ENCODE results near the gene RAD51AP1.

RAD51AP1 gene

DNA sequence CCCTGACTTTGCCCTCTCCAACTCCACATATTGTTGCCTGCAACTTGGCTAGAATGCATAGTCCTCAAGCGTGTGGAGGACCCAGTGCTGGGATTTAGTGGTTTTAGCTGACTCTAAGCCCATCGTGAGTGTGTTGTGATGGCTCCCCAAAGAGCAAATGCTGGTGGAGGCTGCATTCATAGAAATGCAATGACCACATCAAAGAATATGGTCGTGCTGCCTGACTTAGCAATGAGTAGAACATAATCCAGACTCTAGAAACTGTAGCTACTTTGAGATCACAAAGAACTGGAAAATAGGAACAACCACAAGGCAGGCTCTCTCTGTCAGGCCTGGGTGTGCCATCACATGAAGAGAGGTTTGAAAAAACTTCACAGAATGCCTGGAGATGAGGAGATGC, 24.6 kb downstream of the RAD51AP1 start:
- Histone ChIP-seq H3K18ac (ENCODE audit: low read length) (no peak overlapping the region), H3K79me2 (ENCODE audit: control insufficient read depth, insufficient read depth, low read length) (no peaks in the 10 kb centered on the region), H2BK120ac (ENCODE audit: low read depth, low read length) (no peak overlapping the region), H3K4ac (ENCODE audit: low read depth, low read length) (no peak overlapping the region), H3K27me3 (ENCODE audit: insufficient read depth, low read length, poor library complexity) (no peaks in the 10 kb centered on the region), H3K4me2 (ENCODE audit: low read length) (no peak overlapping the region), H3K4me1 (ENCODE audit: control insufficient read depth, low read depth, low read length) (no peaks in the 10 kb centered on the region), H3K9ac (ENCODE audit: low read length) (no peak overlapping the region), H2BK15ac (replicated peaks; ENCODE audit: low read depth) (no peak overlapping the region), H3K79me1 (ENCODE audit: low read length) (no peaks in the 10 kb centered on the region), H4K5ac (ENCODE audit: low read length) (no peak overlapping the region), H2AK5ac (ENCODE audit: low read length) (no peak overlapping the region), H3K23ac (ENCODE audit: low read length) (no peak overlapping the region), H2BK5ac (ENCODE audit: low read length) (no peak overlapping the region), H3K27ac (ENCODE audit: low read depth, low read length) (no peak overlapping the region), H3K4me3 (ENCODE audit: low read length) (no peak overlapping the region), H3K56ac (ENCODE audit: low read length) (no peak overlapping the region), H3K36me3 (ENCODE audit: control insufficient read depth, insufficient read depth, low read length) (no peaks in the 10 kb centered on the region), H4K8ac (ENCODE audit: low read depth, low read length) (no peak overlapping the region)
- DNase-seq, result no peak
- no CpG with 5 or more reads among the region's 3 CpGs for WGBS (ENCODE audit: extremely low coverage, insufficient coverage, low lambda C conversion rate)

DNA sequence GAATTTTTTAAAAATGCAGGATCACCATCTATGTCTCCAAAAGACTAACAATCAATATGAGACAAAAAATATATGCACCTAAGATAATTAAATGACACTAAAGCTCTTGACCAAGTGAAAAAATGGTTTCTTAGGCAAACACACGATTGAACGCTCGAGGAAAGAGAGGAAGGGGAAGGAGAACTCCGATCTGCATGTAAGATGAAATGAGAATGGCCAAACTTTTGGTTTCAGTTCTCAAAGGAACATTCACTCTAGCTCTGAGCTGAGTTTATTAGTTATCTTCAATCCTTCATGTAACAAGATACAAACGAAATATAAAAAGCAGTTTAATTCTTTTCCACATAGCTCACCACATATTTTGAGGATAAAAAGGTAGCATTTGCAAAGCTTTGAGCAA, 26.1 kb downstream of the RAD51AP1 start:
- WGBS (ENCODE audit: extremely low coverage, insufficient coverage, low lambda C conversion rate), result no CpG with 5 or more reads among the region's 5 CpGs
- Histone ChIP-seq H2BK120ac (ENCODE audit: low read depth, low read length) (no peak overlapping the region), H3K27ac (ENCODE audit: low read depth, low read length) (no peak overlapping the region), H3K27me3 (ENCODE audit: insufficient read depth, low read length, poor library complexity) (no peaks in the 10 kb centered on the region), H2BK15ac (replicated peaks; ENCODE audit: low read depth) (no peak overlapping the region), H2AK5ac (ENCODE audit: low read length) (no peak overlapping the region), H3K79me1 (ENCODE audit: low read length) (no peaks in the 10 kb centered on the region), H3K4me3 (ENCODE audit: low read length) (no peak overlapping the region), H3K56ac (ENCODE audit: low read length) (no peak overlapping the region), H3K4ac (ENCODE audit: low read depth, low read length) (no peak overlapping the region), H3K4me2 (ENCODE audit: low read length) (no peak overlapping the region), H3K4me1 (ENCODE audit: control insufficient read depth, low read depth, low read length) (no peaks in the 10 kb centered on the region), H3K36me3 (ENCODE audit: control insufficient read depth, insufficient read depth, low read length) (no peaks in the 10 kb centered on the region), H3K79me2 (ENCODE audit: control insufficient read depth, insufficient read depth, low read length) (no peaks in the 10 kb centered on the region), H3K9ac (ENCODE audit: low read length) (no peak overlapping the region), H2BK5ac (ENCODE audit: low read length) (no peak overlapping the region), H3K18ac (ENCODE audit: low read length) (no peak overlapping the region), H3K23ac (ENCODE audit: low read length) (no peak overlapping the region), H4K8ac (ENCODE audit: low read depth, low read length) (no peak overlapping the region), H4K5ac (ENCODE audit: low read length) (no peak overlapping the region)
- no peak for DNase-seq

DNA sequence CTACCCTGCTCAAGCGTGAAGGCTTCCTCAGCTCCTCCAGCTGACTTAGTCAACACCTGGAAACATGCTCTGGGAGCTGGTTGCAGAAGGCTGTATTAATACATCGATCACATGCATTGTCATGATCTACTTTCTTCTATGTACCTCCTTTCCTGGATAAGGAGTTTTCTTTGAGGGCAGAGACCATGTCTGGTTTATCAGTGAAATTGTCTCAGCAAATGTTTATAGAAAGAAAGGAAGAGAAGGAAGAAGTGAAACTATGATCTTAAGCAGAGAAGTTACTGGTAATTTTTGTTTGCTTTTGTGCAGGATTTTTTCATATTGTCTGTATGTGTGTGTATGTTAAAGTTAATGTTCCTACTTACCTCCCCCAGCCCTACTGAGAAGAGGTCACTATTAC, 27.8 kb downstream of the RAD51AP1 start:
- no peak overlapping the region for H2BK5ac ChIP-seq (ENCODE audit: low read length)
- no CpG with 5 or more reads among the region's 2 CpGs for WGBS (ENCODE audit: extremely low coverage, insufficient coverage, low lambda C conversion rate)

DNA sequence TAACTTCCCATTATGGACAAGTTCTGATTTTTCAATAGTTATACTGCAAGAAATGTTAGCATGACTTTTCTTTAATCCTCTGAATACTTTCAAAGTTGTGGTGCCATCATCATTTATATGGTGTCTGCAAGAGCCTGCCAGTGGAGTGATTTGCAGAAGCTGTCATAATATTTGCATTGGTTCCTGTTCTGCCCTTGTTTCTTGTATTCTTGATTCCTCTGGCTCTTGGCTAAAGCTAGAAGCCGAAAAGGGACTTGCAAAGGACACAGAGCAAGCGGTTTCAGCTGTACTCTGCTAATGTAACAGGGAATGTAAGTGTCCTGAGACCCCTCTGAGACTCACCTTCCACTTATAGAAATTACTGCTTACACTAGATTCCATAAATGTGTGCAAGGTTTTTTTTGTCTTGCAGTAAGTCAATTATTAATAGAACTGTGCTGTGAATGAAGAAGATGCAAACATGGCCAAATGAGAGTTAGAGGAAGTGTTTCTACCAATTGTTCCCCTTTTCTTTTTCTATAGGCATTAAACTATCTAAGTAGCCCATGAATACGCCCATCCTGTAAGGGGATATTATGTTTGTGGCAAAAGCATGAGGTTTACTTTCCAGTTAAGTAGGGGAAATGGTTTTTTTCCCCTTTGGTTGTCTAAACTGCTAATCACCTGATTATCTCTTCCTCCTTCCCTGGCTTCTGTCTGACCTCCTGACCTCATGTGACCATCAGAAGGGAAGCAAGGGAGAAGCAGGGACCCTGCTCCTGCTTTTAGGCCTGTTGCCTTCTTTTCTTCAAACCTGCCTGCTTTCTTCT, 28.6 kb downstream of the RAD51AP1 start:
- H3K56ac ChIP-seq (ENCODE audit: low read length), result no peak overlapping the region
- H3K4me2 ChIP-seq (ENCODE audit: low read length), result no peak overlapping the region
- H3K18ac ChIP-seq (ENCODE audit: low read length), result no peak overlapping the region
- H2BK120ac ChIP-seq (ENCODE audit: low read depth, low read length), result no peak overlapping the region
- no peaks in the 10 kb centered on the region for H3K27me3 ChIP-seq (ENCODE audit: insufficient read depth, low read length, poor library complexity)
- DNase-seq, result no peak
- no peaks in the 10 kb centered on the region for H3K79me2 ChIP-seq (ENCODE audit: control insufficient read depth, insufficient read depth, low read length)
- H4K5ac ChIP-seq (ENCODE audit: low read length), result no peak overlapping the region
- no peak overlapping the region for H4K8ac ChIP-seq (ENCODE audit: low read depth, low read length)
- H2BK15ac ChIP-seq (replicated peaks; ENCODE audit: low read depth), result no peak overlapping the region
- H3K79me1 ChIP-seq (ENCODE audit: low read length), result no peaks in the 10 kb centered on the region
- H3K4me1 ChIP-seq (ENCODE audit: control insufficient read depth, low read depth, low read length), result no peaks in the 10 kb centered on the region
- H3K9ac ChIP-seq (ENCODE audit: low read length), result no peak overlapping the region
- H3K27ac ChIP-seq (ENCODE audit: low read depth, low read length), result no peak overlapping the region
- H2AK5ac ChIP-seq (ENCODE audit: low read length), result no peak overlapping the region
- H3K4ac ChIP-seq (ENCODE audit: low read depth, low read length), result no peak overlapping the region
- no peak overlapping the region for H3K4me3 ChIP-seq (ENCODE audit: low read length)
- H3K23ac ChIP-seq (ENCODE audit: low read length), result no peak overlapping the region
- WGBS (ENCODE audit: extremely low coverage, insufficient coverage, low lambda C conversion rate), result no CpG with 5 or more reads among the region's 3 CpGs
- H2BK5ac ChIP-seq (ENCODE audit: low read length), result no peak overlapping the region
- H3K36me3 ChIP-seq (ENCODE audit: control insufficient read depth, insufficient read depth, low read length), result no peaks in the 10 kb centered on the region

More for the DNA sequence above, 27.8 kb downstream of the RAD51AP1 start:
- Histone ChIP-seq H3K9ac (ENCODE audit: low read length) (no peak overlapping the region), H2AK5ac (ENCODE audit: low read length) (no peak overlapping the region), H4K8ac (ENCODE audit: low read depth, low read length) (no peak overlapping the region), H3K27me3 (ENCODE audit: insufficient read depth, low read length, poor library complexity) (no peaks in the 10 kb centered on the region), H3K36me3 (ENCODE audit: control insufficient read depth, insufficient read depth, low read length) (no peaks in the 10 kb centered on the region), H3K56ac (ENCODE audit: low read length) (no peak overlapping the region), H2BK15ac (replicated peaks; ENCODE audit: low read depth) (no peak overlapping the region), H4K5ac (ENCODE audit: low read length) (no peak overlapping the region), H3K4me2 (ENCODE audit: low read length) (no peak overlapping the region), H3K4me3 (ENCODE audit: low read length) (no peak overlapping the region), H2BK120ac (ENCODE audit: low read depth, low read length) (no peak overlapping the region), H3K4me1 (ENCODE audit: control insufficient read depth, low read depth, low read length) (no peaks in the 10 kb centered on the region), H3K79me1 (ENCODE audit: low read length) (no peaks in the 10 kb centered on the region), H3K27ac (ENCODE audit: low read depth, low read length) (no peak overlapping the region), H3K79me2 (ENCODE audit: control insufficient read depth, insufficient read depth, low read length) (no peaks in the 10 kb centered on the region), H3K4ac (ENCODE audit: low read depth, low read length) (no peak overlapping the region), H3K23ac (ENCODE audit: low read length) (no peak overlapping the region), H3K18ac (ENCODE audit: low read length) (no peak overlapping the region)
- no peak for DNase-seq

GRCh38 chr12:4569261-4569660, 30.6 kb downstream of the RAD51AP1 start:
- H2BK5ac ChIP-seq (ENCODE audit: low read length), result no peak overlapping the region
- no peaks in the 10 kb centered on the region for H3K79me2 ChIP-seq (ENCODE audit: control insufficient read depth, insufficient read depth, low read length)
- no peak overlapping the region for H3K56ac ChIP-seq (ENCODE audit: low read length)
- no peak overlapping the region for H3K9ac ChIP-seq (ENCODE audit: low read length)
- H3K27ac ChIP-seq (ENCODE audit: low read depth, low read length), result no peak overlapping the region
- no peaks in the 10 kb centered on the region for H3K79me1 ChIP-seq (ENCODE audit: low read length)
- no peak overlapping the region for H3K4ac ChIP-seq (ENCODE audit: low read depth, low read length)
- no peak overlapping the region for H4K5ac ChIP-seq (ENCODE audit: low read length)
- no peak overlapping the region for H2BK15ac ChIP-seq (replicated peaks; ENCODE audit: low read depth)
- H3K23ac ChIP-seq (ENCODE audit: low read length), result no peak overlapping the region
- no peak overlapping the region for H3K4me3 ChIP-seq (ENCODE audit: low read length)
- no peak overlapping the region for H3K4me2 ChIP-seq (ENCODE audit: low read length)
- WGBS (ENCODE audit: extremely low coverage, insufficient coverage, low lambda C conversion rate), result no CpG with 5 or more reads among the region's 4 CpGs
- no peaks in the 10 kb centered on the region for H3K4me1 ChIP-seq (ENCODE audit: control insufficient read depth, low read depth, low read length)
- no peak overlapping the region for H3K18ac ChIP-seq (ENCODE audit: low read length)
- no peak overlapping the region for H2BK120ac ChIP-seq (ENCODE audit: low read depth, low read length)
- H2AK5ac ChIP-seq (ENCODE audit: low read length), result no peak overlapping the region
- no peaks in the 10 kb centered on the region for H3K36me3 ChIP-seq (ENCODE audit: control insufficient read depth, insufficient read depth, low read length)
- H4K8ac ChIP-seq (ENCODE audit: low read depth, low read length), result no peak overlapping the region
- no peaks in the 10 kb centered on the region for H3K27me3 ChIP-seq (ENCODE audit: insufficient read depth, low read length, poor library complexity)
- DNase-seq, result no peak

GRCh38 chr12:4572680-4573079, 34.0 kb downstream of the RAD51AP1 start:
- H3K4me1 ChIP-seq (ENCODE audit: control insufficient read depth, low read depth, low read length), result no peaks in the 10 kb centered on the region
- no peak overlapping the region for H3K4me2 ChIP-seq (ENCODE audit: low read length)
- no peak overlapping the region for H2AK5ac ChIP-seq (ENCODE audit: low read length)
- no peak overlapping the region for H3K4ac ChIP-seq (ENCODE audit: low read depth, low read length)
- no CpG with 5 or more reads among the region's 7 CpGs for WGBS (ENCODE audit: extremely low coverage, insufficient coverage, low lambda C conversion rate)
- no peak overlapping the region for H3K27ac ChIP-seq (ENCODE audit: low read depth, low read length)
- H3K79me1 ChIP-seq (ENCODE audit: low read length), result no peaks in the 10 kb centered on the region
- no peak overlapping the region for H3K18ac ChIP-seq (ENCODE audit: low read length)
- no peaks in the 10 kb centered on the region for H3K79me2 ChIP-seq (ENCODE audit: control insufficient read depth, insufficient read depth, low read length)
- no peaks in the 10 kb centered on the region for H3K36me3 ChIP-seq (ENCODE audit: control insufficient read depth, insufficient read depth, low read length)
- H3K27me3 ChIP-seq (ENCODE audit: insufficient read depth, low read length, poor library complexity), result no peaks in the 10 kb centered on the region
- H3K9ac ChIP-seq (ENCODE audit: low read length), result no peak overlapping the region
- no peak overlapping the region for H4K5ac ChIP-seq (ENCODE audit: low read length)
- H3K4me3 ChIP-seq (ENCODE audit: low read length), result no peak overlapping the region
- no peak overlapping the region for H3K23ac ChIP-seq (ENCODE audit: low read length)
- no peak for DNase-seq
- no peak overlapping the region for H2BK5ac ChIP-seq (ENCODE audit: low read length)
- no peak overlapping the region for H2BK15ac ChIP-seq (replicated peaks; ENCODE audit: low read depth)
- no peak overlapping the region for H4K8ac ChIP-seq (ENCODE audit: low read depth, low read length)
- no peak overlapping the region for H2BK120ac ChIP-seq (ENCODE audit: low read depth, low read length)
- H3K56ac ChIP-seq (ENCODE audit: low read length), result no peak overlapping the region

All from mesendoderm (in vitro differentiated cells).